Neuronal stem cell (in vitro differentiated cells): ENCODE results near the gene MCUR1. TPM values are rescaled to one million over a fixed set of nuclear protein-coding genes. Genes with fewer than 3 reads are reported as not detected.
"Not testable (repeated sequence)": the region's sequence is repeated elsewhere in the genome, so short reads cannot be mapped to it uniquely, and the experiment has no call there.

Source experiments
- DNase-seq: peaks from one replicate; pipeline ENCODE4 v3.0.0-alpha.2; 2013; ENCODE audit warnings: low spot score
- H2AFZ ChIP-seq: one replicate; pipeline ENCODE4 v1.6.1; 2013; ENCODE audit warnings: mild to moderate bottlenecking, low read length, inconsistent platforms
- H2AK5ac ChIP-seq: 2 replicates; pipeline ENCODE4 v1.6.1; 2013; ENCODE audit warnings: low read depth, mild to moderate bottlenecking, inconsistent platforms, low read length, moderate library complexity, mixed read lengths
- H2BK120ac ChIP-seq: 2 replicates; pipeline ENCODE4 v1.6.1; 2013; ENCODE audit warnings: low read depth, mild to moderate bottlenecking, inconsistent platforms, low read length, moderate library complexity, mixed read lengths
- H2BK12ac ChIP-seq: one replicate; pipeline ENCODE4 v1.6.1; 2013; ENCODE audit warnings: low read length, inconsistent platforms
- H2BK15ac ChIP-seq: 2 replicates; pipeline ENCODE4 v1.6.1; 2013; ENCODE audit warnings: mild to moderate bottlenecking, low read length, inconsistent platforms, mixed read lengths
- H2BK5ac ChIP-seq: one replicate; pipeline ENCODE4 v1.6.1; 2013; ENCODE audit warnings: inconsistent platforms, mild to moderate bottlenecking, low read length, moderate library complexity
- H3K14ac ChIP-seq: one replicate; pipeline ENCODE4 v1.6.1; 2013; ENCODE audit warnings: low read length, inconsistent platforms
- H3K18ac ChIP-seq: 2 replicates; pipeline ENCODE4 v1.6.1; 2013; ENCODE audit warnings: low read length, inconsistent platforms
- H3K23ac ChIP-seq: 2 replicates; pipeline ENCODE4 v1.6.1; 2013; ENCODE audit warnings: low read depth, mild to moderate bottlenecking, mixed read lengths, low read length, inconsistent platforms; ENCODE audit not compliant: poor library complexity
- H3K27ac ChIP-seq: replicated peaks from 3 replicates; pipeline ENCODE4 v1.5.1; 2013; ENCODE audit warnings: low read length, inconsistent platforms
- H3K27me3 ChIP-seq, 3 experiments: 2 replicates each; pipeline ENCODE4 v1.6.1; 2013; ENCODE audit warnings: low read length in 3 of 3, mild to moderate bottlenecking in 2 of 3, inconsistent platforms in 1 of 3, low read depth in 1 of 3, mixed read lengths in 1 of 3, moderate library complexity in 1 of 3; ENCODE audit not compliant: control insufficient read depth in 3 of 3, insufficient read depth in 3 of 3
- H3K36me3 ChIP-seq, 2 donors: replicated peaks in 1 of 2; 2 replicates each; pipeline ENCODE4 v1.6.1; 2013; ENCODE audit warnings: low read length in 2 of 2; ENCODE audit not compliant: control insufficient read depth in 2 of 2, insufficient read depth in 2 of 2
- H3K4ac ChIP-seq: 2 replicates; pipeline ENCODE4 v1.6.1; 2013; ENCODE audit warnings: inconsistent platforms, mild to moderate bottlenecking, low read length, moderate library complexity
- H3K4me1 ChIP-seq, 2 donors: 1 replicate in 1 of 2; 2 replicates in 1 of 2; pipeline ENCODE4 v1.6.1; 2013; ENCODE audit warnings: low read length in 2 of 2, low read depth in 1 of 2; ENCODE audit not compliant: control insufficient read depth in 2 of 2, insufficient read depth in 1 of 2
- H3K4me2 ChIP-seq: one replicate; pipeline ENCODE4 v1.6.1; 2013; ENCODE audit warnings: mild to moderate bottlenecking, low read length, inconsistent platforms; ENCODE audit not compliant: insufficient read depth, poor library complexity, severe bottlenecking
- H3K4me3 ChIP-seq, 2 donors: 2 replicates each; pipeline ENCODE4 v1.5.1; 2013; ENCODE audit warnings: low read length in 2 of 2, mild to moderate bottlenecking in 2 of 2, inconsistent platforms in 1 of 2, moderate library complexity in 1 of 2
- H3K79me1 ChIP-seq: one replicate; pipeline ENCODE4 v1.6.1; 2013; ENCODE audit warnings: low read depth, mild to moderate bottlenecking, inconsistent platforms, low read length, moderate library complexity
- H3K9ac ChIP-seq: one replicate; pipeline ENCODE4 v1.6.1; 2013; ENCODE audit warnings: mild to moderate bottlenecking, low read depth, low read length, inconsistent platforms; ENCODE audit not compliant: poor library complexity
- H3K9me3 ChIP-seq, 2 donors: replicated peaks in 1 of 2; 2 replicates each; pipeline versions ENCODE3 to v1.6.1; 2013; ENCODE audit warnings: low read length in 2 of 2, mild to moderate bottlenecking in 2 of 2, inconsistent platforms in 1 of 2, low read depth in 1 of 2, mixed read lengths in 1 of 2, moderate library complexity in 1 of 2; ENCODE audit not compliant: control insufficient read depth in 2 of 2, insufficient read depth in 1 of 2
- H4K8ac ChIP-seq: one replicate; pipeline ENCODE4 v1.6.1; 2013; ENCODE audit warnings: low read depth, mild to moderate bottlenecking, inconsistent platforms, low read length, moderate library complexity
- H4K91ac ChIP-seq: one replicate; pipeline ENCODE4 v1.6.1; 2013; ENCODE audit warnings: low read length, low read depth, mild to moderate bottlenecking, inconsistent platforms; ENCODE audit not compliant: poor library complexity
- WGBS, 2 donors: extraction: QIAGEN DNeasy Blood & Tissue Kit; methylation state at CpG; one replicate each; pipeline ENCODE4 v1.1.7; 2013; ENCODE audit warnings: missing lambda C conversion rate in 2 of 2, mixed read lengths in 1 of 2; ENCODE audit not compliant: insufficient read length in 2 of 2, insufficient replicate concordance in 1 of 2; ENCODE audit errors: extremely low coverage in 2 of 2; 5-methylcytosine and 5-hydroxymethylcytosine counted together
- polyA plus RNA-seq, 2 experiments: library from polyadenylated mRNA; stranded (reverse); fragments of 200-250 nt; gene quantifications; one replicate each; pipeline ENCODE4 v1.2.3, GENCODE V29; 2013

MCUR1 gene
- polyA plus RNA-seq (2013, experiment 1 of 2) = 17.4 TPM
- polyA plus RNA-seq (2013, experiment 2 of 2) = 17.8 TPM

GRCh38 chr6:13814176-13814937 lies at the start of gene MCUR1:
Gene MCUR1, minus strand, starts transcription at chr6:13814557. Its CDS starts 128 bp downstream, at chr6:13814429.
- no peak within 1 kb of the TSS for H2BK12ac ChIP-seq
- peak within 1 kb of the TSS; percentile 95 for H2BK5ac ChIP-seq
- no peak within 1 kb of the TSS for H3K14ac ChIP-seq
- peak within 1 kb of the TSS; percentile 89 for H3K9ac ChIP-seq
- peak within 1 kb of the TSS; percentile 100 for H3K18ac ChIP-seq
- H3K4me1 ChIP-seq = peaks cover 14% of the 10 kb centered on the region in 2 donors
- no peak within 1 kb of the TSS for H2AK5ac ChIP-seq
- H3K27ac ChIP-seq = peak within 1 kb of the TSS; percentile 98
- H2BK120ac ChIP-seq = peak within 1 kb of the TSS; percentile 87
- no peaks in the 10 kb centered on the region for H3K79me1 ChIP-seq
- peak within 1 kb of the TSS; percentile 89 for H4K91ac ChIP-seq
- DNase-seq = peak; percentile 82
- peaks cover 0 to 13% of the 10 kb centered on the region in 2 donors for H3K36me3 ChIP-seq
- H3K4me3 ChIP-seq = peak within 1 kb of the TSS; percentile 77 to 97
- no peaks in the 10 kb centered on the region for H3K9me3 ChIP-seq
- H3K27me3 ChIP-seq = no peaks in the 10 kb centered on the region
- H3K4ac ChIP-seq = no peak within 1 kb of the TSS
- WGBS, 2 donors = no CpG with 5 or more reads among the region's 81 CpGs
- peak within 1 kb of the TSS; percentile 97 for H3K23ac ChIP-seq
- H2BK15ac ChIP-seq = peak within 1 kb of the TSS; percentile 97
- H3K4me2 ChIP-seq = peak within 1 kb of the TSS; percentile 64
- H2AFZ ChIP-seq = peak within 1 kb of the TSS; percentile 98
- H4K8ac ChIP-seq = no peak within 1 kb of the TSS

- Histone ChIP-seq H3K27me3 (peaks cover 0 to 12% (median 0%) of the 10 kb centered on the region in 3 experiments), H3K36me3 (no peaks in the 10 kb centered on the region), H4K91ac (no peak overlapping the region), H3K14ac (no peak overlapping the region), H2BK15ac (no peak overlapping the region), H4K8ac (no peak overlapping the region), H2BK120ac (no peak overlapping the region), H3K4me1 (peaks cover 0 to 4% of the 10 kb centered on the region in 2 donors), H2BK5ac (no peak overlapping the region), H2AK5ac (no peak overlapping the region), H3K9ac (no peak overlapping the region), H2BK12ac (no peak overlapping the region), H3K79me1 (no peaks in the 10 kb centered on the region), H3K18ac (no peak overlapping the region), H3K4me2 (no peak overlapping the region), H3K4ac (no peak overlapping the region), H3K27ac (no peak overlapping the region), H3K4me3 (no peak overlapping the region), H2AFZ (no peak overlapping the region), H3K23ac (no peak overlapping the region), H3K9me3 (no peaks in the 10 kb centered on the region)
- DNase-seq = no peak
- WGBS, 2 donors = no CpG with 5 or more reads among the region's 2 CpGs
Measured at GRCh38 chr6:13863699-13864155, 49.4 kb upstream of the MCUR1 start.

GRCh38 chr6:13860556-13861185 lies 46.3 kb upstream of the MCUR1 start:
- H2AFZ ChIP-seq = peak overlapping the region; percentile 79
- not testable (repeated sequence) for H3K9me3 ChIP-seq, H3K4me2 ChIP-seq, H3K23ac ChIP-seq, H2BK15ac ChIP-seq, H3K79me1 ChIP-seq, H2AK5ac ChIP-seq, H3K27me3 ChIP-seq, DNase-seq, H3K4ac ChIP-seq, H2BK120ac ChIP-seq, H3K36me3 ChIP-seq, H3K4me1 ChIP-seq, H4K8ac ChIP-seq, H3K18ac ChIP-seq, H3K14ac ChIP-seq, H3K9ac ChIP-seq, H3K27ac ChIP-seq, H3K4me3 ChIP-seq, H2BK5ac ChIP-seq, H2BK12ac ChIP-seq, H4K91ac ChIP-seq
- no CpG with 5 or more reads among the region's 3 CpGs for WGBS, 2 donors
